ENCODE results near the gene FYN. TPM values are rescaled to one million over a fixed set of nuclear protein-coding genes. Genes with fewer than 3 reads are reported as not detected.

Gene FYN
- total RNA-seq, 4 donors from 2014 or later: 143 to 219 (median 165) TPM

DNA sequence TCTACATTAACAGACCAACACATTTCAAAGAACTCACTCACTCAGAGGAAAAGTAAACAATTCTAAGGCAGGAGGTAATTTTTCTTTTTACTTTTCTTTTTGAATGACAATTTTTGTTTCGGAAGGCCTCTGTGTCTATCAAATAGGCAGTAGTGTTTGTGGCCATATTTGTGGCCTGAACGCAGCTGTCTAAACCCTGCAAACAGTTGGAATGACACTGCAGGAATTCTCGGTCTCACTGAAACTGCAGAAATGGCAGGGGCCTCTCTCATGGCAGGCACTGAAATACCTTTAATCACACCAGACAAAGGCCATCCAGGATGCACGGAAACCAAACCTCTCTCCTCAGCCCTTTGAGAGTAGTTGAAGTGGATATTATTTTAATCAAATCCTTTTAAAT, 30.4 kb downstream of the FYN start:
- Histone ChIP-seq H3K4me3 (no peak overlapping the region), H3K27me3 (no peaks in the 10 kb centered on the region), H3K36me3 (no peaks in the 10 kb centered on the region), H3K9me3 (no peaks in the 10 kb centered on the region), H3K27ac (peak overlapping the region in 3 of 4 donors; percentile 44 to 77 (median 67)), H3K4me1 (peaks cover 0 to 94% (median 58%) of the 10 kb centered on the region in 4 donors)
- TF ChIP-seq EP300 (IDR thresholded peaks at IDR 0.05): no peak
- no peak for TF ChIP-seq CTCF (IDR thresholded peaks at IDR 0.05)
- TF ChIP-seq POLR2A (IDR thresholded peaks at IDR 0.05): no peak
- WGBS, 2 donors: 34 to 44% methylated on average over 4 of the region's 4 CpGs
- no peak for DNase-seq (ENCODE audit: low spot score in 2 of 2)

DNA sequence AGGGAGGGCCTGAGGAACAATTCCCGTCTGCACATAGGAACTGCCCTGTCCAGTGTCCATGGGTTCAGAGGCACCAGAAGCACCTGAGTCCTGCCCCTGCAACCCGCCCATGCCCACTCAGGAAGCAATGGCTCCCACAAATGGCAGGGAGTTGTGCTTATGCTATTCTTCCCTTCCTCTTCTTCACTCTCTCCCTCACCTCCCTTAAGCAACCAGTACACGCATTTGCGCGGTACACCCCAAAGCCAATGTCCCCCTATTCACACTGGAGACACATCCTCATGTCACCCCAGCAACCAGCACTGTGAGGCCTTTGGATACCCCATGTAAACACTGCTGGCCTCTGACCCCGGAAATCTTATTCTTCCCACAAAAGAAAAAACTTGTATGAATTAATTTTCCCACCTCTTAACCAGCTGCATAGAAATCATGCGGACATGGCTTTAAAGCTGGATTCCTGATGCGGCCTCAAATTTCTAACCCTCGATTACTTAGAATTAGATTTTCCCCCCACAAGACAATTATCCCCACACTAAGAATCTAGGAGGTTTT, 30.9 kb downstream of the FYN start:
- no peaks in the 10 kb centered on the region for H3K27me3 ChIP-seq
- H3K9me3 ChIP-seq: no peaks in the 10 kb centered on the region
- H3K36me3 ChIP-seq: no peaks in the 10 kb centered on the region
- peak overlapping the region; percentile 33 to 77 (median 56) for H3K27ac ChIP-seq
- no peak overlapping the region for H3K4me3 ChIP-seq
- DNase-seq (ENCODE audit: low spot score in 2 of 2): no peak
- WGBS, 2 donors: 65 to 67% methylated on average over 9 of the region's 9 CpGs
- TF ChIP-seq EP300 (IDR thresholded peaks at IDR 0.05): no peak
- no peak for TF ChIP-seq CTCF (IDR thresholded peaks at IDR 0.05)
- no peak for TF ChIP-seq POLR2A (IDR thresholded peaks at IDR 0.05)
- H3K4me1 ChIP-seq: peaks cover 0 to 88% (median 55%) of the 10 kb centered on the region in 4 donors

GRCh38 chr6:111841822-111842221, 31.4 kb downstream of the FYN start:
- peak in 1 of 2 donors; percentile 49 for TF ChIP-seq EP300 (IDR thresholded peaks at IDR 0.05)
- TF ChIP-seq POLR2A (IDR thresholded peaks at IDR 0.05): no peak
- TF ChIP-seq CTCF (IDR thresholded peaks at IDR 0.05): no peak
- 19 to 23% methylated on average over 6 of the region's 6 CpGs for WGBS, 2 donors
- Histone ChIP-seq H3K27ac (peak overlapping the region in 3 of 4 donors; percentile 33 to 77 (median 67)), H3K27me3 (no peaks in the 10 kb centered on the region), H3K9me3 (no peaks in the 10 kb centered on the region), H3K4me3 (no peak overlapping the region), H3K36me3 (no peaks in the 10 kb centered on the region), H3K4me1 (peaks cover 0 to 83% (median 52%) of the 10 kb centered on the region in 4 donors)
- peak in 1 of 2 donors; percentile 39 for DNase-seq (ENCODE audit: low spot score in 2 of 2)

GRCh38 chr6:111840803-111841202, 32.4 kb downstream of the FYN start:
- Histone ChIP-seq H3K27ac (peak overlapping the region in 3 of 4 donors; percentile 33 to 77 (median 67)), H3K9me3 (no peaks in the 10 kb centered on the region), H3K36me3 (no peaks in the 10 kb centered on the region), H3K4me3 (no peak overlapping the region), H3K4me1 (peaks cover 0 to 73% (median 45%) of the 10 kb centered on the region in 4 donors), H3K27me3 (no peaks in the 10 kb centered on the region)
- WGBS, 2 donors: 85 to 90% methylated on average over 5 of the region's 5 CpGs
- no peak for DNase-seq (ENCODE audit: low spot score in 2 of 2)
- TF ChIP-seq POLR2A (IDR thresholded peaks at IDR 0.05) (no peak), EP300 (IDR thresholded peaks at IDR 0.05) (no peak)

- Histone ChIP-seq H3K36me3 (no peaks in the 10 kb centered on the region), H3K27me3 (no peaks in the 10 kb centered on the region), H3K4me1 (peaks cover 0 to 60% (median 30%) of the 10 kb centered on the region in 4 donors), H3K27ac (no peak overlapping the region), H3K9me3 (no peaks in the 10 kb centered on the region), H3K4me3 (no peak overlapping the region)
- TF ChIP-seq CTCF (IDR thresholded peaks at IDR 0.05) (no peak), POLR2A (IDR thresholded peaks at IDR 0.05) (no peak), EP300 (IDR thresholded peaks at IDR 0.05) (no peak)
- 84 to 89% methylated on average over 5 of the region's 5 CpGs for WGBS, 2 donors
- no peak for DNase-seq (ENCODE audit: low spot score in 2 of 2)
These were observed 34.3 kb downstream of the FYN start for GRCh38 chr6:111838749-111839484.

All from tibial nerve (tissue), 4 donors.